Ishikawa (cell line): ENCODE results near the gene DIPK1C.

ENCODE experiments used
- CEBPB ChIP-seq: IDR thresholded peaks from 2 replicates; pipeline ENCODE4 v1.6.1; 2012
- EGR1 ChIP-seq: IDR thresholded peaks from 2 replicates; pipeline ENCODE4 v1.6.1; 2012
- EP300 ChIP-seq: IDR thresholded peaks from 2 replicates; pipeline ENCODE4 v1.6.1; 2012; ENCODE audit warnings: borderline replicate concordance
- MAX ChIP-seq: IDR thresholded peaks from 2 replicates; pipeline ENCODE4 v1.6.1; 2012
- NFIC ChIP-seq: IDR thresholded peaks from 2 replicates; pipeline ENCODE4 v1.6.1; 2012
- RAD21 ChIP-seq: IDR thresholded peaks from 2 replicates; pipeline ENCODE4 v1.6.1; 2012; ENCODE audit warnings: low read depth
- REST ChIP-seq: IDR thresholded peaks from 2 replicates; pipeline ENCODE4 v1.6.1; 2012; ENCODE audit warnings: low read depth, mild to moderate bottlenecking
- TAF1 ChIP-seq: IDR thresholded peaks from 2 replicates; pipeline ENCODE4 v1.6.1; 2012; ENCODE audit warnings: low read depth, mild to moderate bottlenecking
- TCF12 ChIP-seq: IDR thresholded peaks from 2 replicates; pipeline ENCODE4 v1.6.1; 2012; ENCODE audit warnings: low read depth
- TEAD4 ChIP-seq: IDR thresholded peaks from 2 replicates; pipeline ENCODE4 v1.6.1; 2012
- ZBTB7A ChIP-seq: IDR thresholded peaks from 2 replicates; pipeline ENCODE4 v1.6.1; 2012; ENCODE audit warnings: low read depth
- TF ChIP-seq, protein P1 (sequence below): IDR thresholded peaks from 2 replicates; pipeline ENCODE4 v1.6.1; 2012

DNA sequence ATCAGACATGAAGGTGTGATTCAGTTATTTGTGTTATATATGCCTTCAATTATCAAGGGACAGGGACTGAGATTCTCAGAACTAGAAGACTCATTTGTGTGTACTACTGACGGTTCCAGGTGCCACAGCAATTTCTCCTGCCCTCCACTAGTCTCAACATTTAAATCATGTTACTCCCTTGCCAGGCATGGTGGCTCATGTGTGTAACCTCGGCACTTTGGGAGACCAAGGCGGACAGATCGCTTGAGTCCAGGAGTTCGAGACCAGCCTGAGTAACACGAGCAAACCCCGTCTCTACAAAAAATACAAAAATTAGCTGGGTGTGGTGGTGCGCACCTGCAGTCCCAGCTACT lies 40.2 kb upstream of the DIPK1C start:
- TF ChIP-seq RAD21, result no peak
- no peak for TF ChIP-seq REST
- TF ChIP-seq NFIC, result no peak
- no peak for TF ChIP-seq TAF1
- TF ChIP-seq CEBPB, result no peak
- TF ChIP-seq EGR1, result no peak
- no peak for TF ChIP-seq TEAD4
- TF ChIP-seq MAX, result no peak
- no peak for TF ChIP-seq EP300
- TF ChIP-seq ZBTB7A, result no peak
- TF ChIP-seq, protein P1, sequence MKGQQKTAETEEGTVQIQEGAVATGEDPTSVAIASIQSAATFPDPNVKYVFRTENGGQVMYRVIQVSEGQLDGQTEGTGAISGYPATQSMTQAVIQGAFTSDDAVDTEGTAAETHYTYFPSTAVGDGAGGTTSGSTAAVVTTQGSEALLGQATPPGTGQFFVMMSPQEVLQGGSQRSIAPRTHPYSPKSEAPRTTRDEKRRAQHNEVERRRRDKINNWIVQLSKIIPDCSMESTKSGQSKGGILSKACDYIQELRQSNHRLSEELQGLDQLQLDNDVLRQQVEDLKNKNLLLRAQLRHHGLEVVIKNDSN, result no peak
- no peak for TF ChIP-seq TCF12
